HG02943 (cell line): Measurements from ENCODE around the gene PRRC2A.
A peak's percentile ranks its signal among the peaks of the same experiment; 100 is the strongest.

ENCODE experiments used
- ATAC-seq: cut with Tn5 transposase; IDR thresholded peaks from one replicate; pipeline ENCODE4 v1.9.1; 2021; ENCODE audit warnings: mild to moderate bottlenecking, low read depth, moderate library complexity; ENCODE audit not compliant: unreplicated experiment

Gene PRRC2A

DNA sequence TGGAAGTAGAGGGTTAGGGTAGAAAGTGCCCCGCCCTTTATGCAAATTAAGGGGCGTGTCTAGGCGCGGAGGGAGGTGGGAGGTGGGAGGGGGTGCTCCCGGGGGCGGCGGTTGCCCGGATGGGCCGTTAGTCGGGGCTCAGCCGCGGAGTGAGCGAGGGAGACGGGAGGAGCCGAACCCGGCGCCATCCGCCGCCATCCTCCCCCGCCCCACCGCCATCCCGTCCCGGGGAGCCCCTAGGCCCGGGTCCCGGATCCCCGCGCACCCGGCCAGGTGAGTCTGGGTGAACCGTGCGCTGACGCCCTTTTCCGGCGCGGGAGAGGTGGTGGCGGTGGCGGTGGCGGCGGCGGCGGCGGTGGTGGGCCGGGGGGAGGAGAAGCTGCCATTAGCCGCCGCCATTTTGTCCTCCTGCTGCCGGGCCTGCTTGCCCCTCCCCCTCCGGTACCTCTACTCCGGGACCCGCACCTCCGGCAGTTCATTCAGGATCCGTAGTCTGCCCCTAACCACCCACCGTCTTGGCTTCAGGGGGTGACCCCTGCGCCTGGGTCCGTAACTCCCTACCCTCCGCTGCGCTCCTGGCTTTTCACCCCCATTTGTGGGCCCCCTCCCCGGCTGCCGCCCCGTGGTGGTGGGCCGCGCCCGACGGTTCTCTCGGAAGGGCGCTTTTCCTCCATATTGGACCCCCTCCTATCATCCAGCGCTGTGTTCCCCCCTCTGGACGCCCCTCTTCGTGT lies at the start of gene PRRC2A:
Gene PRRC2A (plus strand): TSS at position 130 of the 734 bp plus-strand sequence. CDS start 2,075 bp downstream, outside the sequence.
- peak; percentile 41 for ATAC-seq

DNA sequence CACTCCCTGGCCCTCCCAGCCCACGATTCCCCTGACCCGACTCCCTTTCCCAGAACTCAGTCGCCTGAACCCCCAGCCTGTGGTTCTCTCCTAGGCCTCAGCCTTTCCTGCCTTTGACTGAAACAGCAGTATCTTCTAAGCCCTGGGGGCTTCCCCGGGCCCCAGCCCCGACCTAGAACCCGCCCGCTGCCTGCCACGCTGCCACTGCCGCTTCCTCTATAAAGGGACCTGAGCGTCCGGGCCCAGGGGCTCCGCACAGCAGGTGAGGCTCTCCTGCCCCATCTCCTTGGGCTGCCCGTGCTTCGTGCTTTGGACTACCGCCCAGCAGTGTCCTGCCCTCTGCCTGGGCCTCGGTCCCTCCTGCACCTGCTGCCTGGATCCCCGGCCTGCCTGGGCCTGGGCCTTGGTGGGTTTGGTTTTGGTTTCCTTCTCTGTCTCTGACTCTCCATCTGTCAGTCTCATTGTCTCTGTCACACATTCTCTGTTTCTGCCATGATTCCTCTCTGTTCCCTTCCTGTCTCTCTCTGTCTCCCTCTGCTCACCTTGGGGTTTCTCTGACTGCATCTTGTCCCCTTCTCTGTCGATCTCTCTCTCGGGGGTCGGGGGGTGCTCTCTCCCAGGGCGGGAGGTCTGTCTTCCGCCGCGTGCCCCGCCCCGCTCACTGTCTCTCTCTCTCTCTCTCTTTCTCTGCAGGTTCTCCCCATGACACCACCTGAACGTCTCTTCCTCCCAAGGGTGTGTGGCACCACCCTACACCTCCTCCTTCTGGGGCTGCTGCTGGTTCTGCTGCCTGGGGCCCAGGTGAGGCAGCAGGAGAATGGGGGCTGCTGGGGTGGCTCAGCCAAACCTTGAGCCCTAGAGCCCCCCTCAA lies 48.2 kb upstream of the PRRC2A start, which contains the start of gene LTA:
Gene LTA (plus strand): TSS at position 249 of the 871 bp plus-strand sequence. CDS start 454 bp downstream, at position 703.
- ATAC-seq: peak; percentile 35

DNA sequence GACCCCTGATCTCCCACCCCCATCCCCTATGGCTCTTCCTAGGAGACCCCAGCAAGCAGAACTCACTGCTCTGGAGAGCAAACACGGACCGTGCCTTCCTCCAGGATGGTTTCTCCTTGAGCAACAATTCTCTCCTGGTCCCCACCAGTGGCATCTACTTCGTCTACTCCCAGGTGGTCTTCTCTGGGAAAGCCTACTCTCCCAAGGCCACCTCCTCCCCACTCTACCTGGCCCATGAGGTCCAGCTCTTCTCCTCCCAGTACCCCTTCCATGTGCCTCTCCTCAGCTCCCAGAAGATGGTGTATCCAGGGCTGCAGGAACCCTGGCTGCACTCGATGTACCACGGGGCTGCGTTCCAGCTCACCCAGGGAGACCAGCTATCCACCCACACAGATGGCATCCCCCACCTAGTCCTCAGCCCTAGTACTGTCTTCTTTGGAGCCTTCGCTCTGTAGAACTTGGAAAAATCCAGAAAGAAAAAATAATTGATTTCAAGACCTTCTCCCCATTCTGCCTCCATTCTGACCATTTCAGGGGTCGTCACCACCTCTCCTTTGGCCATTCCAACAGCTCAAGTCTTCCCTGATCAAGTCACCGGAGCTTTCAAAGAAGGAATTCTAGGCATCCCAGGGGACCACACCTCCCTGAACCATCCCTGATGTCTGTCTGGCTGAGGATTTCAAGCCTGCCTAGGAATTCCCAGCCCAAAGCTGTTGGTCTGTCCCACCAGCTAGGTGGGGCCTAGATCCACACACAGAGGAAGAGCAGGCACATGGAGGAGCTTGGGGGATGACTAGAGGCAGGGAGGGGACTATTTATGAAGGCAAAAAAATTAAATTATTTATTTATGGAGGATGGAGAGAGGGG lies 47.0 kb upstream of the PRRC2A start:
- ATAC-seq: no peak

DNA sequence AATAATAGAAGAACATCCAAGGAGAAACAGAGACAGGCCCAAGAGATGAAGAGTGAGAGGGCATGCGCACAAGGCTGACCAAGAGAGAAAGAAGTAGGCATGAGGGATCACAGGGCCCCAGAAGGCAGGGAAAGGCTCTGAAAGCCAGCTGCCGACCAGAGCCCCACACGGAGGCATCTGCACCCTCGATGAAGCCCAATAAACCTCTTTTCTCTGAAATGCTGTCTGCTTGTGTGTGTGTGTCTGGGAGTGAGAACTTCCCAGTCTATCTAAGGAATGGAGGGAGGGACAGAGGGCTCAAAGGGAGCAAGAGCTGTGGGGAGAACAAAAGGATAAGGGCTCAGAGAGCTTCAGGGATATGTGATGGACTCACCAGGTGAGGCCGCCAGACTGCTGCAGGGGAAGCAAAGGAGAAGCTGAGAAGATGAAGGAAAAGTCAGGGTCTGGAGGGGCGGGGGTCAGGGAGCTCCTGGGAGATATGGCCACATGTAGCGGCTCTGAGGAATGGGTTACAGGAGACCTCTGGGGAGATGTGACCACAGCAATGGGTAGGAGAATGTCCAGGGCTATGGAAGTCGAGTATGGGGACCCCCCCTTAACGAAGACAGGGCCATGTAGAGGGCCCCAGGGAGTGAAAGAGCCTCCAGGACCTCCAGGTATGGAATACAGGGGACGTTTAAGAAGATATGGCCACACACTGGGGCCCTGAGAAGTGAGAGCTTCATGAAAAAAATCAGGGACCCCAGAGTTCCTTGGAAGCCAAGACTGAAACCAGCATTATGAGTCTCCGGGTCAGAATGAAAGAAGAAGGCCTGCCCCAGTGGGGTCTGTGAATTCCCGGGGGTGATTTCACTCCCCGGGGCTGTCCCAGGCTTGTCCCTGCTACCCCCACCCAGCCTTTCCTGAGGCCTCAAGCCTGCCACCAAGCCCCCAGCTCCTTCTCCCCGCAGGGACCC lies 46.1 kb upstream of the PRRC2A start:
- ATAC-seq: no peak

DNA sequence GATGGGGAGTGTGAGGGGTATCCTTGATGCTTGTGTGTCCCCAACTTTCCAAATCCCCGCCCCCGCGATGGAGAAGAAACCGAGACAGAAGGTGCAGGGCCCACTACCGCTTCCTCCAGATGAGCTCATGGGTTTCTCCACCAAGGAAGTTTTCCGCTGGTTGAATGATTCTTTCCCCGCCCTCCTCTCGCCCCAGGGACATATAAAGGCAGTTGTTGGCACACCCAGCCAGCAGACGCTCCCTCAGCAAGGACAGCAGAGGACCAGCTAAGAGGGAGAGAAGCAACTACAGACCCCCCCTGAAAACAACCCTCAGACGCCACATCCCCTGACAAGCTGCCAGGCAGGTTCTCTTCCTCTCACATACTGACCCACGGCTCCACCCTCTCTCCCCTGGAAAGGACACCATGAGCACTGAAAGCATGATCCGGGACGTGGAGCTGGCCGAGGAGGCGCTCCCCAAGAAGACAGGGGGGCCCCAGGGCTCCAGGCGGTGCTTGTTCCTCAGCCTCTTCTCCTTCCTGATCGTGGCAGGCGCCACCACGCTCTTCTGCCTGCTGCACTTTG lies 45.1 kb upstream of the PRRC2A start, which contains the start of gene TNF:
Gene TNF (plus strand): TSS at position 231 of the 567 bp plus-strand sequence. CDS start 177 bp downstream, at position 408.
- ATAC-seq: no peak

DNA sequence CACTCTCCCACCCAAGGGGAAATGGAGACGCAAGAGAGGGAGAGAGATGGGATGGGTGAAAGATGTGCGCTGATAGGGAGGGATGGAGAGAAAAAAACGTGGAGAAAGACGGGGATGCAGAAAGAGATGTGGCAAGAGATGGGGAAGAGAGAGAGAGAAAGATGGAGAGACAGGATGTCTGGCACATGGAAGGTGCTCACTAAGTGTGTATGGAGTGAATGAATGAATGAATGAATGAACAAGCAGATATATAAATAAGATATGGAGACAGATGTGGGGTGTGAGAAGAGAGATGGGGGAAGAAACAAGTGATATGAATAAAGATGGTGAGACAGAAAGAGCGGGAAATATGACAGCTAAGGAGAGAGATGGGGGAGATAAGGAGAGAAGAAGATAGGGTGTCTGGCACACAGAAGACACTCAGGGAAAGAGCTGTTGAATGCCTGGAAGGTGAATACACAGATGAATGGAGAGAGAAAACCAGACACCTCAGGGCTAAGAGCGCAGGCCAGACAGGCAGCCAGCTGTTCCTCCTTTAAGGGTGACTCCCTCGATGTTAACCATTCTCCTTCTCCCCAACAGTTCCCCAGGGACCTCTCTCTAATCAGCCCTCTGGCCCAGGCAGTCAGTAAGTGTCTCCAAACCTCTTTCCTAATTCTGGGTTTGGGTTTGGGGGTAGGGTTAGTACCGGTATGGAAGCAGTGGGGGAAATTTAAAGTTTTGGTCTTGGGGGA lies 44.4 kb upstream of the PRRC2A start:
- no peak for ATAC-seq

DNA sequence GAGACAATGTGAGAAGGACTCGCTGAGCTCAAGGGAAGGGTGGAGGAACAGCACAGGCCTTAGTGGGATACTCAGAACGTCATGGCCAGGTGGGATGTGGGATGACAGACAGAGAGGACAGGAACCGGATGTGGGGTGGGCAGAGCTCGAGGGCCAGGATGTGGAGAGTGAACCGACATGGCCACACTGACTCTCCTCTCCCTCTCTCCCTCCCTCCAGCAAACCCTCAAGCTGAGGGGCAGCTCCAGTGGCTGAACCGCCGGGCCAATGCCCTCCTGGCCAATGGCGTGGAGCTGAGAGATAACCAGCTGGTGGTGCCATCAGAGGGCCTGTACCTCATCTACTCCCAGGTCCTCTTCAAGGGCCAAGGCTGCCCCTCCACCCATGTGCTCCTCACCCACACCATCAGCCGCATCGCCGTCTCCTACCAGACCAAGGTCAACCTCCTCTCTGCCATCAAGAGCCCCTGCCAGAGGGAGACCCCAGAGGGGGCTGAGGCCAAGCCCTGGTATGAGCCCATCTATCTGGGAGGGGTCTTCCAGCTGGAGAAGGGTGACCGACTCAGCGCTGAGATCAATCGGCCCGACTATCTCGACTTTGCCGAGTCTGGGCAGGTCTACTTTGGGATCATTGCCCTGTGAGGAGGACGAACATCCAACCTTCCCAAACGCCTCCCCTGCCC lies 43.5 kb upstream of the PRRC2A start:
- no peak for ATAC-seq

DNA sequence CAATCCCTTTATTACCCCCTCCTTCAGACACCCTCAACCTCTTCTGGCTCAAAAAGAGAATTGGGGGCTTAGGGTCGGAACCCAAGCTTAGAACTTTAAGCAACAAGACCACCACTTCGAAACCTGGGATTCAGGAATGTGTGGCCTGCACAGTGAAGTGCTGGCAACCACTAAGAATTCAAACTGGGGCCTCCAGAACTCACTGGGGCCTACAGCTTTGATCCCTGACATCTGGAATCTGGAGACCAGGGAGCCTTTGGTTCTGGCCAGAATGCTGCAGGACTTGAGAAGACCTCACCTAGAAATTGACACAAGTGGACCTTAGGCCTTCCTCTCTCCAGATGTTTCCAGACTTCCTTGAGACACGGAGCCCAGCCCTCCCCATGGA lies 42.9 kb upstream of the PRRC2A start:
- no peak for ATAC-seq

DNA sequence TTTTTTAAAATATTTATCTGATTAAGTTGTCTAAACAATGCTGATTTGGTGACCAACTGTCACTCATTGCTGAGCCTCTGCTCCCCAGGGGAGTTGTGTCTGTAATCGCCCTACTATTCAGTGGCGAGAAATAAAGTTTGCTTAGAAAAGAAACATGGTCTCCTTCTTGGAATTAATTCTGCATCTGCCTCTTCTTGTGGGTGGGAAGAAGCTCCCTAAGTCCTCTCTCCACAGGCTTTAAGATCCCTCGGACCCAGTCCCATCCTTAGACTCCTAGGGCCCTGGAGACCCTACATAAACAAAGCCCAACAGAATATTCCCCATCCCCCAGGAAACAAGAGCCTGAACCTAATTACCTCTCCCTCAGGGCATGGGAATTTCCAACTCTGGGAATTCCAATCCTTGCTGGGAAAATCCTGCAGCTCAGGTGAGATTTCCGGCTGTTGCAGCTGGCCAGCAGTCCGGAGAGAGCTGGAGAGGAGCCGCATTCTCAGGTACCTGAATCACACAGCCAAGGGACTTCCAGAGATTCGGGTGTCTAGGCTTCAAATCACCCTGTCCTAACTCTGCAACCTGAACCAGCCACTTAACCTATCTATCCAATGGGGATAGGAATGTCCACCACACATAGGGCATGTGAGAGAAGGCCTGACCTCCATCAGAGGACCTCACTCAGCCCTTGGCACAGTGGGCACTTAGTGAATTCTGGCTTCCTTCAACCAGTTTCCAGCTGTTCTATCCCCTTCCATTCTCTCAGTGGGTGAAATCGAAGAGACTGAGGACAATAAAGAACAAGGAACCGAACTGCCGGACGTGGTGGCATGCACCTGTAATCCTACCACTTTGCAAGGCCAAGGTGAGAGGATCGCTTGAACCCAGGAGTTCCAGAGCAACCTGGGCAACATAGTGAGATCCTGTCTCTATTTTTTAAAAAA lies 42.1 kb upstream of the PRRC2A start:
- no peak for ATAC-seq

DNA sequence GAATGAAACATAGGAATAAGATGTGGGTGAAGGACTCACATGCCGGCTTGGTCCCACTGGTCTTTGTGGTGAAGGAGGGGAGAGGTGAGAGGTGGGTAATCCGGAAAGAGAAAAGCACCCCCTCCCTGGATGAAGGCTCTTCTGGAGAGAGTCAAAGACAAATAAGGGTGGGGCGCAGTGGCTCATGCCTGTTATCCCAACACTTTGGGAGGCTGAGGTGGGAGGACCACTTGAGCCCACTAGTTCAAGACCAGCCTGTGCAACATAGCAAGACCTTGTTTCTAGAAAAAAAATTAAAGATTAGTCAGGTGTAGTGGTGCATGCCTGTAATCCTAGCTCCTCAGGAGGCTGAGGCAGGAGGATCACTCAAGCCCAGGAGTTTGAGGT lies 41.4 kb upstream of the PRRC2A start:
- ATAC-seq: no peak

DNA sequence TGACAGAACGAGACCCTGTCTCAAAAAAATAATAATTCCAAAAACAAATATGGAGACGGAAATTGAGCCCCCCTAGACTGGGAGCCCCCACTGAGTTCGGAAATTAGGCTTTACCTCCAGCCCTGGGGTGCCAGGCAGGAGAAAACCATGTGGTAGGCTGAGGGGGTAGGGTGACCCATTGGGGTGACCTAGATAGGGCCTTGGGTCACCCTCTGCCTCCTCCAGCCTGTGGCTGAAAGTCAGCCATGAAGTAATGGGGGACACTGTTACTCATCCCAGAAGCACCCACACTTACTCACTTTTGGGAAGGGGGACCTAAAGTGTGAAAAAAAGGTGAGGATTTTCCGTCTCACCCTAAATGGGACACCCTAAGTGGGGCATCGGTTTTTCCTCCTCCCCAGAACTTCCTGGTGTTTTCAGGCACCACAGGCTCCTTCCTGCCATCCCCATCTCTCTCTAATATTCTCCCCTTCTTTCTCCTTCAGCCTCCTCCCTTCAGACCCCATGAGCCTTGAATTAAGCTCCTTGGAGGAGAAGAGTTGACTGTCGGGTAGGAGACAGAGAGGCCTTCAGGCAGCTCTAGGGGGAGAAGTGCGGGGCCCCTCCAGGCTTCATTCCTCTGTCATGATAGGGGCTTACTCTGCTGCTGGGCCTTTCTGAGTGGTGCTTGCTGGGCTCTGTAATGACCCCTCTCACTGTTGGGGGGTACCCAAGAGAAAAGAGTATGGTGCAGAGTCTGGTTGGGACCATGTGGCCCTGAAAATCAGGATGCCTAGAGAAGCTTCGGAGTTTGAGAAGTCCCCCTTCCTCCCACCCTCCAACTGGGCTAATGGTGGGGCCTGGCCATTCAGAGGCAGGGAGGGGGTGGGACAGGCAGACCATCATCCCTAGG lies 40.7 kb upstream of the PRRC2A start:
- no peak for ATAC-seq

DNA sequence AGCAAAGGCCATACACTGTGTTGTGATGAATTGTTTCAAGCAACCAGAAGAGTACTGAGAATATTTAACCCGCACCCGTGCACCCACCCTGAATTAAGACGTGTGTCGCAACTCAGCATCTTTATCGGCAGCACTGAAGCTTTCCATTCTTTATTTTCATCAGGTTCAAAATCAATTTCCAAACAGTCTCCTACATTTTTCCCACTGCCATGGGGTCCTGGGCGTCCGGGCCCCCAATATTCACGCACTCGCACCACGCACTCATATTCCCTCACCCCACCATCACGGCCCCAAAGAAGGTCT lies 40.1 kb upstream of the PRRC2A start:
- no peak for ATAC-seq

DNA sequence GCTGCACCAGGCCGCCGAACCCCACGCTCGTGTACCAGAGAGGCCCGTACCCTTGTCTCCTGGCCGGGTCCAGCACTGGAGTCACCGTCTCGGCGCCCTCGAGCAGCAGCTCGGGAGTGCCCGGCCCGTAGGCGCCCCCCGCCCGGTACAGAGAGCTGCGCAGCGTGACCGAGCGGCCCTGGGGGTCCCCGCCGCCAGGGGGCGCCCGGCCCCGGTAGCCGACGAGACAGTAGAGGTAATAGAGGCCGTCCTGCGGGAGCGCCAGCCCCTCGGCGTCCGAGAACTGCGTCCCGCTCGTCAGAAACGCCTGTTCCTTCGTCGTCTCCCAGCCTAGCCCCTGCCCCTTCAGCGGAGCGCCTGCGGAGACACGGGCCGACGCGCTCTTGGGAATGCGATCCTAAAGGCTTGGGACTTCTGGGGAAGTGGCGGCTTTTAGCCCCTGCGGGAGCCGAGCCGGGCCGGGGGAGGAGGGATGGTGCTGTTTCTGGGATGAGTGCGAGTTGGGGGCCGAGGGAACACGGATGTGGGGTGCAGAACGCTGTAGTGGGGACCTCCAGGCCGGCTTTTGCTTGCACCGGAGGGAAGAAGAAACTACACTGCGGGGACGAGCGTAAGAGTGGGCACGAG lies 39.6 kb upstream of the PRRC2A start:
- ATAC-seq: no peak

DNA sequence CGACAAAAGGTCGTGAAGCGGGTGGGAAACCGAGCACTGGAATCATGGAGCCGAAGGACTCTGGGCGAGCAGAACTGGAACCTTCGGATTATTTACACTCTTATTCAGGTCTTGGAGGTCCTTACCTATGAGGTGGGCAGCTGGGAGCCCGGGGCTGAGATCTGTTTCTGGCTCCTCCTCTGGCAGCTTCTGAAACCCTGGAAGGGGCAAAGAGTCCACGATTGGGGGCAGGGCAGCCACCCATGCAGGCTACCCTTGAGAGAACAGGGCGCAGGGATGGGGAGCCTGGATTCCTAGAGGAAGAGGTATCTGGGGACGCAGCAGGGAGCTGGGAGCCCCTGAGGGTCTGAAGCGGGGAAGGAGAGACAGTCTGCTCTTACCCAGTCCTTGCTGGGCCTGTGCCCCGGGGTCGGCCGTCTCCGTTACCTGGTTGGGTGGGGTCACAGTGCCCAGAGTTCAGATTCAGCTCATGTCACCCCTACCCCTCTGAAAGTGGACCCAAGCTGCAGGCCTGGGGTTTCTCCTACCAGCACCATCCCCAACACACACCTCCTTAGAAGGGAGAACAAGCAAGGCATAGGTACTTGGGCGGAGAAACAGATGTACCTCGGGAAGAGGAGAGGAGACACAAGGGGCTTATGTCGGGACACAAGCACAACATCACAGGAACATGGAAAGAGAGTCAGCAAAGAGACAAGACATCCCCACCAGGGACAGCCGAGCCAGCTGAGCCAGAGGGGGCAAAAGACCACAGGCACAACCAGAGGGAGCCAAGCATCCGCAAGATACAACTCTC lies 38.9 kb upstream of the PRRC2A start:
- ATAC-seq: no peak

DNA sequence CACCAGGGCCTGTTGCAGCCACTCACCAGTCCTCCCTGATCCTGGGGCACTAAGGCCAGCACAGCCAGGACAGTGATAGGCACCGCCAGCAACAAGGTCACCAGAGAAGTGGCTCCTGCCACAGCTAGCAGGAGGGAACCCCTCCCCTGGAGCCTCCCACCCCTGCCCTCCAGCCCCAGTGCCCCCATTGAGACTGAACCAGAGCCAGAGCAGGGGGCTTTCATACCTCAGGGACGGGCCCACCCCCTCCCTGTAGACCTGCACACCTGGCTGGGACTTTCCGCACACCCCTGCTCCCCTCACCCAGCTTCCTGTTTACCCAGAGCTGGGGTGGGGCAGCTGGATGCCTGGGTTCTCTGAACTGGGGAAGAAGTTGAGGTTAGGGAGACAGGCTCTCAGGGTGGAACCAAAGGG lies 38.3 kb upstream of the PRRC2A start, which contains the start of gene LTB:
Gene LTB (minus strand): TSS at position 195 of the 414 bp plus-strand sequence. CDS start 7 bp downstream, at position 188.
- ATAC-seq: no peak
